GM12878 (cell line): ENCODE measurements around the gene KRTAP19-5. TPM values are rescaled to one million over a fixed set of nuclear protein-coding genes. Genes with fewer than 3 reads are reported as not detected.

ENCODE experiments used
- ATAC-seq: fragments of 200-7000 bp; cut with Tn5 transposase; 3 replicates; pipeline ENCODE4 v1.9.1; 2020; ENCODE audit warnings: mild to moderate bottlenecking, moderate library complexity
- BruUV-seq: library from RNA; stranded (reverse); fragments of 400-500 nt; replicated peaks from 2 replicates; lab custom pipeline; 2021; lab: Mats Ljungman, UMichigan
- CTCF ChIA-PET: fragments of 300-600 bp; sonication (Branson Sonifier 250); formaldehyde crosslinking; extraction: SDS; loops from one replicate; lab custom pipeline; 2021; ENCODE audit warnings: inconsistent platforms; lab: Yijun Ruan, JAX
- POLR2A ChIA-PET: fragments of 350-600 bp; formaldehyde crosslinking; extraction: SDS; loops from one replicate; lab custom pipeline; 2021; ENCODE audit warnings: inconsistent platforms; lab: Charles Lee
- RAD21 ChIA-PET: fragments of 300-600 bp; sonication (Branson Sonifier 250); formaldehyde crosslinking; loops from one replicate; lab custom pipeline; 2023; ENCODE audit warnings: antibody characterized with exemption; ENCODE audit not compliant: unreplicated experiment; lab: Charles Lee
- SMC1A ChIA-PET: fragments of 300-600 bp; sonication (Branson Sonifier 250); formaldehyde crosslinking; loops from one replicate; lab custom pipeline; 2023; ENCODE audit not compliant: unreplicated experiment, uncharacterized antibody; lab: Charles Lee
- DNase-seq: peaks from one replicate; pipeline ENCODE4 v3.0.0-alpha.2; 2011; ENCODE audit warnings: low read depth, low spot score
- FAIRE-seq: peaks from 3 replicates; lab custom pipeline; 2011; peaks lifted over from hg19 to GRCh38; lab: Jason Lieb, UNC
- H2AFZ ChIP-seq: 2 replicates; pipeline ENCODE4 v1.6.0; 2011; ENCODE audit warnings: low read depth, low read length, control low read depth; ENCODE audit not compliant: control insufficient read depth
- H3K27ac ChIP-seq: 2 replicates; pipeline ENCODE4 v1.5.1; 2011; ENCODE audit warnings: control low read depth; ENCODE audit not compliant: control insufficient read depth, insufficient read depth
- H3K27me3 ChIP-seq, 2 experiments: replicated peaks in 1 of 2; 2 replicates each; pipeline versions ENCODE4 v1.6.0 to v1.6.1; 2011; ENCODE audit warnings: low read length in 1 of 2; ENCODE audit not compliant: control insufficient read depth in 2 of 2, insufficient read depth in 2 of 2
- H3K36me3 ChIP-seq, 2 experiments: 2 replicates each; pipeline ENCODE4 v1.5.1; 2011; ENCODE audit warnings: low read length in 1 of 2; ENCODE audit not compliant: control insufficient read depth in 2 of 2, insufficient read depth in 2 of 2
- H3K4me1 ChIP-seq: 2 replicates; pipeline ENCODE4 v1.6.1; 2011; ENCODE audit warnings: mild to moderate bottlenecking, low read length, moderate library complexity, mixed read lengths; ENCODE audit not compliant: control insufficient read depth, insufficient read depth
- H3K4me2 ChIP-seq: 2 replicates; pipeline ENCODE4 v1.6.0; 2011; ENCODE audit warnings: control low read depth; ENCODE audit not compliant: control insufficient read depth, insufficient read depth
- H3K4me3 ChIP-seq: fragments of 200-600 bp; sonication (generic); 2 replicates; pipeline ENCODE4 v1.5.1; 2016
- H3K79me2 ChIP-seq: 2 replicates; pipeline ENCODE4 v1.6.0; 2011; ENCODE audit warnings: low read length; ENCODE audit not compliant: control insufficient read depth, insufficient read depth
- H3K9ac ChIP-seq: 2 replicates; pipeline ENCODE4 v1.8.0; 2011; ENCODE audit warnings: low read length, control low read depth, mixed read lengths; ENCODE audit not compliant: control insufficient read depth, insufficient read depth
- H3K9me3 ChIP-seq: replicated peaks from 3 replicates; pipeline ENCODE4 v1.5.1; 2011; ENCODE audit warnings: mild to moderate bottlenecking, low read length; ENCODE audit not compliant: control insufficient read depth, insufficient read depth
- H4K20me1 ChIP-seq: 2 replicates; pipeline ENCODE4 v1.6.0; 2011; ENCODE audit not compliant: control insufficient read depth, insufficient read depth
- HDGF ChIP-seq: fragments of 450-650 bp; IDR thresholded peaks from 2 replicates; pipeline ENCODE4 v1.6.1; 2016; ENCODE audit warnings: antibody characterized with exemption
- IKZF2 ChIP-seq, 2 experiments: fragments of 450-650 bp; IDR thresholded peaks; 2 replicates each; pipeline ENCODE4 v1.6.1; 2017; ENCODE audit warnings: mild to moderate bottlenecking in 2 of 2, moderate library complexity in 2 of 2
- MXI1 ChIP-seq: fragments of 150-350 bp; IDR thresholded peaks from 2 replicates; pipeline ENCODE4 v1.6.1; 2011; ENCODE audit warnings: low read depth, mild to moderate bottlenecking, inconsistent platforms, low read length, improper control_type of control experiment
- PRDM15 ChIP-seq: fragments of 450-650 bp; formaldehyde crosslinking; IDR thresholded peaks from 2 replicates; pipeline ENCODE4 v1.4.0; 2020; ENCODE audit warnings: mild to moderate bottlenecking, moderate library complexity
- RUNX3 ChIP-seq: IDR thresholded peaks from 2 replicates; pipeline ENCODE4 v1.6.1; 2012; ENCODE audit warnings: low read length, inconsistent platforms
- TARDBP ChIP-seq: IDR thresholded peaks from 2 replicates; pipeline ENCODE4 v1.6.1; 2016; ENCODE audit warnings: borderline replicate concordance
- ZNF622 ChIP-seq: fragments of 450-650 bp; IDR thresholded peaks from 2 replicates; pipeline ENCODE4 v1.6.1; 2017; ENCODE audit warnings: mild to moderate bottlenecking, inconsistent platforms
- ZNF687 ChIP-seq: fragments of 450-650 bp; IDR thresholded peaks from 2 replicates; pipeline ENCODE4 v1.6.1; 2017; ENCODE audit warnings: mild to moderate bottlenecking, moderate library complexity
- WGBS: methylation state at CpG from one replicate; pipeline ENCODE4 v1.1.6; 2016; ENCODE audit warnings: low lambda C conversion rate; ENCODE audit not compliant: insufficient replicate concordance, insufficient coverage; ENCODE audit errors: missing lambda C conversion rate; 5-methylcytosine and 5-hydroxymethylcytosine counted together
- in situ Hi-C: fragments of 300-500 bp; cut with MboI; formaldehyde crosslinking; loops from 9 replicates; pipeline ENCODE4 v1.14.3; 2018; ENCODE audit warnings: mixed read lengths
- intact Hi-C: fragments of 100-400 bp; cut with micrococcal nuclease; formaldehyde crosslinking; loops from one replicate; pipeline ENCODE4 v1.14.2; 2022; ENCODE audit not compliant: unreplicated experiment
- polyA plus RNA-seq, 11 experiments: library from polyadenylated mRNA; depleted of rRNA in 4 of 11; unstranded in 6 of 11; stranded (reverse) in 5 of 11; fragments of >200 nt; fragmentation: Nextera tagmentation in 4 of 11; fragmentation: Illumina TruSeq in 1 of 11; extraction: Ambion mirVana in 4 of 11; extraction: Trizol in 1 of 11; gene quantifications; 1 replicate in 1 of 11; 2 replicates in 10 of 11; pipeline versions ENCODE4 v1.2.1 to v1.2.3, GENCODE V29; 2011 to 2016; ENCODE audit warnings: inconsistent platforms in 2 of 11, missing spikeins in 2 of 11, low read depth in 1 of 11
- total RNA-seq, 4 experiments: library from RNA; depleted of rRNA in 3 of 4; stranded (reverse); fragments of >200 nt in 3 of 4; fragmentation: Illumina TruSeq in 1 of 4; extraction: Trizol in 1 of 4; gene quantifications; 2 replicates each; pipeline versions ENCODE4 v1.2.1 to v1.2.3, GENCODE V29; 2013 to 2021

Gene KRTAP19-5
- total and polyA plus RNA-seq, 10 of the 15 experiments (the other 5 are each of a cell fraction or from before 2014, with no cell fraction given): not detected

GRCh38 chr21:30482130-30482529, 19.8 kb downstream of the KRTAP19-5 start:
- Histone ChIP-seq H3K36me3 (no peaks in the 10 kb centered on the region), H3K9me3 (no peaks in the 10 kb centered on the region; the same call in 2 of the 3 replicates), H4K20me1 (no peaks in the 10 kb centered on the region), H3K27me3 (no peaks in the 10 kb centered on the region), H3K27ac (no peak overlapping the region), H2AFZ (no peak overlapping the region), H3K4me2 (no peak overlapping the region)
- ChIA-PET POLR2A (no interaction called here), SMC1A (no interaction called here), RAD21 (no interaction called here)
- FAIRE-seq: no peak
- intact Hi-C loops (no loop called here), in situ Hi-C loops (no loop called here)
- TF ChIP-seq TARDBP (no peak), ZNF687 (no peak), ZNF622 (no peak), PRDM15 (CRISPR knock-in tag) (no peak), HDGF (no peak), RUNX3 (no peak), MXI1 (no peak), IKZF2 (IDR thresholded peaks at IDR 0.05) (no peak)
- TF ChIP-seq, all 136 proteins: peak for 0
- 18% methylated on average over 2 of the region's 2 CpGs for WGBS
- Histone ChIP-seq H3K9ac (no peak overlapping the region), H3K4me1 (no peaks in the 10 kb centered on the region), H3K79me2 (no peaks in the 10 kb centered on the region), H3K4me3 (no peak overlapping the region)
- CTCF ChIA-PET: no interaction called here
- no TSS peak for BruUV-seq
- ATAC-seq (no peak), DNase-seq (no peak)
